Upper lobe of left lung (tissue), 6 donors: ENCODE data around the gene PNMT. TPM values are rescaled to one million over a fixed set of nuclear protein-coding genes. Genes with fewer than 3 reads are reported as not detected.

Source experiments
- ATAC-seq, 2 donors: fragments of 200-7000 bp; cut with Tn5 transposase; one replicate each; pipeline ENCODE4 v1.9.1; 2022; ENCODE audit warnings: mild to moderate bottlenecking in 2 of 2, moderate library complexity in 2 of 2; ENCODE audit not compliant: low FRiP score in 2 of 2
- DNase-seq, 2 donors: peaks; one replicate each; pipeline ENCODE4 v3.0.0-alpha.2; 2019 to 2020
- H3K27ac ChIP-seq, 4 donors: fragments of 200-600 bp; sonication (generic); one replicate each; pipeline ENCODE4 v1.5.1; 2016 to 2019
- H3K27me3 ChIP-seq, 4 donors: fragments of 200-600 bp; sonication (generic); one replicate each; pipeline ENCODE4 v1.5.1; 2017 to 2019
- H3K36me3 ChIP-seq, 4 donors: fragments of 200-600 bp; sonication (generic); one replicate each; pipeline ENCODE4 v1.5.1; 2016 to 2019
- H3K4me1 ChIP-seq, 4 donors: fragments of 200-600 bp; sonication (generic); one replicate each; pipeline ENCODE4 v1.5.1; 2018 to 2019
- H3K4me3 ChIP-seq, 4 donors: fragments of 200-600 bp; sonication (generic); one replicate each; pipeline ENCODE4 v1.5.1; 2017 to 2019; ENCODE audit warnings: mild to moderate bottlenecking in 2 of 4, moderate library complexity in 1 of 4
- H3K9me3 ChIP-seq, 4 donors: fragments of 200-600 bp; sonication (generic); one replicate each; pipeline ENCODE4 v1.5.1; 2018 to 2019
- EP300 ChIP-seq, 4 donors: sonication (generic); formaldehyde crosslinking; IDR thresholded peaks; one replicate each; pipeline ENCODE4 v1.5.1; 2017; ENCODE audit warnings: antibody characterized with exemption in 4 of 4, control low read depth in 2 of 4
- POLR2A ChIP-seq, 4 donors: fragments of 450-650 bp; IDR thresholded peaks; one replicate each; pipeline ENCODE4 v1.5.1; 2016 to 2017; ENCODE audit warnings: antibody characterized with exemption in 4 of 4, mild to moderate bottlenecking in 2 of 4
- POLR2AphosphoS5 ChIP-seq, 2 donors: sonication (generic); formaldehyde crosslinking; IDR thresholded peaks; one replicate each; pipeline ENCODE4 v1.5.1; 2017; ENCODE audit warnings: antibody characterized with exemption in 2 of 2
- WGBS, 2 donors: methylation state at CpG; one replicate each; pipeline ENCODE4 v1.1.5; 2017 to 2018; 5-methylcytosine and 5-hydroxymethylcytosine counted together
- total RNA-seq, 6 donors: library from RNA; depleted of rRNA in 4 of 6; stranded (reverse); fragments of >200 nt in 4 of 6; gene quantifications; one replicate each; pipeline versions ENCODE4 v1.1.0 to v1.2.1, GENCODE V29; 2016 to 2021
- TF ChIP-seq, protein P1 (sequence below), 6 experiments: fragments of 450-650 bp in 4 of 6; fragments of 200-600 bp in 2 of 6; sonication (generic) in 2 of 6; IDR thresholded peaks; one replicate each; pipeline ENCODE4 v1.5.1; 2016 to 2019; ENCODE audit warnings: antibody characterized with exemption in 6 of 6
- donor health status: DM: no; HTN: no; CAD: no; lungs with moderate emphysema.
- donor health status: DM: no; HTN: yes; CAD: no; lungs with severe emphysema.

Gene PNMT
- total RNA-seq, 6 donors from 2014 or later = 3.1 to 21.3 (median 7.0) TPM

DNA sequence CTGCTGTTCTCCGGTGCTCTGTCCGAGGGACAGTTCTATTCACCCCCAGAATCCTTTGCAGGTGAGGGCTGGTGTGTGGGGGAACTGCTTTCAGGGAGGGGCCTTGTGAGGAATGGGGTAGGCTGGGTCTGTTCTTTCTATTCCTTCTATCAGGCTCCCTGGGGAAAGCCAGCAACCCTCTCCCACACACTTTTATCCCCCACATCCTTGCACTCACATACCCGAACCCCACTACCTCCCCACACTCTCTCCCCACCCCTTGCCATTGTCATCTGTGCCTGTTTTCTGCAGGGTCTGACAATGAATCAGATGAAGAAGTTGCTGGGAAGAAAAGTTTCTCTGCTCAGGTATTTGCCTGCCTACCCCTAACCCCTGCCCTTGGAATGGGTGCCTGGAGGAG, 9.5 kb upstream of the PNMT start:
- TF ChIP-seq, protein P1, sequence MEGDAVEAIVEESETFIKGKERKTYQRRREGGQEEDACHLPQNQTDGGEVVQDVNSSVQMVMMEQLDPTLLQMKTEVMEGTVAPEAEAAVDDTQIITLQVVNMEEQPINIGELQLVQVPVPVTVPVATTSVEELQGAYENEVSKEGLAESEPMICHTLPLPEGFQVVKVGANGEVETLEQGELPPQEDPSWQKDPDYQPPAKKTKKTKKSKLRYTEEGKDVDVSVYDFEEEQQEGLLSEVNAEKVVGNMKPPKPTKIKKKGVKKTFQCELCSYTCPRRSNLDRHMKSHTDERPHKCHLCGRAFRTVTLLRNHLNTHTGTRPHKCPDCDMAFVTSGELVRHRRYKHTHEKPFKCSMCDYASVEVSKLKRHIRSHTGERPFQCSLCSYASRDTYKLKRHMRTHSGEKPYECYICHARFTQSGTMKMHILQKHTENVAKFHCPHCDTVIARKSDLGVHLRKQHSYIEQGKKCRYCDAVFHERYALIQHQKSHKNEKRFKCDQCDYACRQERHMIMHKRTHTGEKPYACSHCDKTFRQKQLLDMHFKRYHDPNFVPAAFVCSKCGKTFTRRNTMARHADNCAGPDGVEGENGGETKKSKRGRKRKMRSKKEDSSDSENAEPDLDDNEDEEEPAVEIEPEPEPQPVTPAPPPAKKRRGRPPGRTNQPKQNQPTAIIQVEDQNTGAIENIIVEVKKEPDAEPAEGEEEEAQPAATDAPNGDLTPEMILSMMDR (IDR thresholded peaks at IDR 0.05) = no peak
- TF ChIP-seq EP300 (IDR thresholded peaks at IDR 0.05) = no peak
- TF ChIP-seq POLR2AphosphoS5 (IDR thresholded peaks at IDR 0.05) = no peak
- TF ChIP-seq POLR2A (IDR thresholded peaks at IDR 0.05) = no peak
- peak overlapping the region in 1 of 4 donors; percentile 8 for H3K4me3 ChIP-seq
- 85 to 91% methylated on average over 3 of the region's 3 CpGs for WGBS, 2 donors
- peaks cover 54 to 82% (median 74%) of the 10 kb centered on the region in 4 donors for H3K4me1 ChIP-seq
- DNase-seq (no peak), ATAC-seq (no peak)
- H3K36me3 ChIP-seq = peaks cover 5 to 73% (median 43%) of the 10 kb centered on the region in 4 donors
- no peaks in the 10 kb centered on the region for H3K27me3 ChIP-seq
- H3K27ac ChIP-seq = peak overlapping the region; percentile 77 to 91 (median 88)
- H3K9me3 ChIP-seq = no peaks in the 10 kb centered on the region

DNA sequence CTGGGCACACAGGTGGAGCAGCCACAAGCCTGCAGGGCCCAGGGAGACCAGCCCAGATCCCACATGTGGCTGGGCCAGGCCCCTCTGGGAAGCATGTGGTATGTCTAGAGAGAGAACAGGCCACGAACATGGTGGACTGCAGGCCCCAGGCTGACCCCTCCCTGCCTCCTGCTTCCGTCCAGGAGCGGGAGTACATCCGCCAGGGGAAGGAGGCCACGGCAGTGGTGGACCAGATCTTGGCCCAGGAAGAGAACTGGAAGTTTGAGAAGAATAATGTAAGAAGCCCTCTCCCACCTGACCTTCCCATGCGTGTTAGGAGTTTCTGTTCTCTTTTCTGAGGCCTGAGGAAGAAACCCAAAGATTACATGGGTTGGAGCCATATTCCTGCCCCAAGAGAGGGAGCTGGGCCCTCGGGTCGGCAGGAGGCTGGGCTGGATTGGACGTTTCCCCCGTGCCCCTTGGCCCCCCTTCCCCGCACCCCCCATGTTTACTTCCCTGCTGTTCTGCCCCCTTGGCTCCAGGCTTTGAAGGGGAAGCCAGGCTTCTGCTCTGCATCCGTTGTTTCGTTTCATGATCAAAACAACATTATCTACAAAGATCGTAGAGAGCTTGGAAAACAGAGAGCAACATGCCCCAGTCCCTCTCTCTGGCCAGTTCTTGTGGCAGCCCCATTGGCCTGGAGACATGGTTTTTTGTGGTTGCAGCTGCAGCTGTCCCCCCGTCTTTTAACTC, 8.8 kb upstream of the PNMT start:
- Histone ChIP-seq H3K27me3 (no peaks in the 10 kb centered on the region), H3K36me3 (peaks cover 5 to 67% (median 43%) of the 10 kb centered on the region in 4 donors), H3K4me1 (peaks cover 61 to 82% (median 74%) of the 10 kb centered on the region in 4 donors), H3K4me3 (peak overlapping the region in 2 of 4 donors; percentile 3 to 30), H3K9me3 (no peaks in the 10 kb centered on the region), H3K27ac (peak overlapping the region; percentile 77 to 91 (median 88))
- ATAC-seq (no peak), DNase-seq (no peak)
- TF ChIP-seq, protein P1 (IDR thresholded peaks at IDR 0.05) = no peak
- TF ChIP-seq POLR2A (IDR thresholded peaks at IDR 0.05) (no peak), EP300 (IDR thresholded peaks at IDR 0.05) (no peak), POLR2AphosphoS5 (IDR thresholded peaks at IDR 0.05) (no peak)
- WGBS, 2 donors = 42 to 46% methylated on average over 12 to 15 of the region's 15 CpGs

- WGBS, 2 donors = 76 to 86% methylated on average over 1 to 5 of the region's 5 CpGs
- Histone ChIP-seq H3K9me3 (no peaks in the 10 kb centered on the region), H3K27me3 (no peaks in the 10 kb centered on the region), H3K4me3 (peak overlapping the region in 2 of 4 donors; percentile 3 to 30), H3K4me1 (peaks cover 66 to 83% (median 76%) of the 10 kb centered on the region in 4 donors), H3K36me3 (peaks cover 5 to 66% (median 42%) of the 10 kb centered on the region in 4 donors), H3K27ac (peak overlapping the region; percentile 77 to 91 (median 88))
- DNase-seq (no peak), ATAC-seq (no peak)
- TF ChIP-seq POLR2AphosphoS5 (IDR thresholded peaks at IDR 0.05) (no peak), EP300 (IDR thresholded peaks at IDR 0.05) (no peak), POLR2A (IDR thresholded peaks at IDR 0.05) (no peak)
- TF ChIP-seq, protein P1 (IDR thresholded peaks at IDR 0.05) = no peak
Observed at GRCh38 chr17:39660011-39660360, 8.3 kb upstream of the PNMT start.

GRCh38 chr17:39660397-39661385, 7.6 kb upstream of the PNMT start:
- no peaks in the 10 kb centered on the region for H3K9me3 ChIP-seq
- H3K27me3 ChIP-seq = no peaks in the 10 kb centered on the region
- ATAC-seq (peak in 1 of 2 donors; percentile 57), DNase-seq (peak; percentile 55 to 63)
- peaks cover 73 to 90% (median 80%) of the 10 kb centered on the region in 4 donors for H3K4me1 ChIP-seq
- peak; percentile 75 to 87 for TF ChIP-seq POLR2AphosphoS5 (IDR thresholded peaks at IDR 0.05)
- peak in 2 of 4 donors; percentile 79 to 81 for TF ChIP-seq EP300 (IDR thresholded peaks at IDR 0.05)
- TF ChIP-seq, protein P1 (IDR thresholded peaks at IDR 0.05) = no peak
- WGBS, 2 donors = 76 to 87% methylated on average over 22 to 33 of the region's 35 CpGs
- H3K36me3 ChIP-seq = peaks cover 5 to 66% (median 40%) of the 10 kb centered on the region in 4 donors
- peak overlapping the region; percentile 77 to 91 (median 88) for H3K27ac ChIP-seq
- H3K4me3 ChIP-seq = peak overlapping the region in 2 of 4 donors; percentile 3 to 30
